Measurements from ENCODE around the gene KLF7. TPM values are rescaled to one million over a fixed set of nuclear protein-coding genes. Genes with fewer than 3 reads are reported as not detected.

Gene KLF7
- total RNA-seq, 1 experiment from 2014 or later = 5.6 TPM

- H3K36me3 ChIP-seq (ENCODE audit: low read depth, low read length) = no peaks in the 10 kb centered on the region
- ChIA-PET CTCF (interaction anchor here (0.6 kb wide), 1 partner anchor 105 kb away, joined by 4 read pairs; no protein-coding TSS in a partner anchor), POLR2A (ENCODE audit: unreplicated experiment) (no interaction called here)
- H3K9me2 ChIP-seq (replicated peaks; ENCODE audit: low read length) = no peaks in the 10 kb centered on the region
- no peak for TF ChIP-seq EZH2phosphoT487 (IDR thresholded peaks at IDR 0.05; ENCODE audit: borderline replicate concordance, low read length)
- no peak for TF ChIP-seq CTCF (conservative IDR thresholded peaks at IDR 0.05; ENCODE audit: low read depth, low read length)
- no peak for TF ChIP-seq EZH2 (IDR thresholded peaks at IDR 0.05; ENCODE audit: low read length, unreplicated experiment)
- intact Hi-C loops (cut with micrococcal nuclease) = loop anchor here (10.0 kb wide), 1 partner anchor 401 kb away; no protein-coding TSS in a partner anchor
- DNase-seq = peak; percentile 13
- peak; percentile 43 for ATAC-seq
- H3K27ac ChIP-seq (ENCODE audit: low read length) = no peak overlapping the region
- peak overlapping the region; percentile 21; the same call in 1 of the 2 replicates for H3K4me2 ChIP-seq (ENCODE audit: low read length)
- no peaks in the 10 kb centered on the region for H3K27me3 ChIP-seq (ENCODE audit: low read length)
- no peaks in the 10 kb centered on the region for H3K79me2 ChIP-seq (ENCODE audit: low read length)
- no peaks in the 10 kb centered on the region for H3F3A ChIP-seq (ENCODE audit: low read length, unreplicated experiment)
- no peaks in the 10 kb centered on the region for H4K20me1 ChIP-seq (ENCODE audit: low read length)
- peak overlapping the region; percentile 22 for H2AFZ ChIP-seq (ENCODE audit: low read length)
- no peak overlapping the region for H3K4me3 ChIP-seq (ENCODE audit: low read length)
- no TSS peak for BruUV-seq (replicated peaks)
- no peaks in the 10 kb centered on the region for H3K9me3 ChIP-seq (ENCODE audit: low read length)
- no peaks in the 10 kb centered on the region for H3K4me1 ChIP-seq (ENCODE audit: insufficient read depth, low read length)
- no peak overlapping the region for H3K9ac ChIP-seq (ENCODE audit: low read length)
Observed at GRCh38 chr2:207073801-207074678, 91.7 kb downstream of the KLF7 start.

GRCh38 chr2:207073412-207073800 lies 92.3 kb downstream of the KLF7 start:
- Histone ChIP-seq H3K4me3 (ENCODE audit: low read length) (no peak overlapping the region), H3K4me1 (ENCODE audit: insufficient read depth, low read length) (no peaks in the 10 kb centered on the region), H3K27ac (ENCODE audit: low read length) (no peak overlapping the region), H3K9me2 (replicated peaks; ENCODE audit: low read length) (no peaks in the 10 kb centered on the region), H3K27me3 (ENCODE audit: low read length) (no peaks in the 10 kb centered on the region), H3K9me3 (ENCODE audit: low read length) (no peaks in the 10 kb centered on the region), H3K4me2 (ENCODE audit: low read length) (no peak overlapping the region), H3K9ac (ENCODE audit: low read length) (no peak overlapping the region), H4K20me1 (ENCODE audit: low read length) (no peaks in the 10 kb centered on the region), H3K36me3 (ENCODE audit: low read depth, low read length) (no peaks in the 10 kb centered on the region), H3K79me2 (ENCODE audit: low read length) (no peaks in the 10 kb centered on the region), H3F3A (ENCODE audit: low read length, unreplicated experiment) (no peaks in the 10 kb centered on the region), H2AFZ (ENCODE audit: low read length) (no peak overlapping the region)
- TF ChIP-seq CTCF (conservative IDR thresholded peaks at IDR 0.05; ENCODE audit: low read depth, low read length) (no peak), EZH2 (IDR thresholded peaks at IDR 0.05; ENCODE audit: low read length, unreplicated experiment) (no peak), EZH2phosphoT487 (IDR thresholded peaks at IDR 0.05; ENCODE audit: borderline replicate concordance, low read length) (no peak)
- CTCF ChIA-PET = no interaction called here
- no TSS peak for BruUV-seq (replicated peaks)
- POLR2A ChIA-PET (ENCODE audit: unreplicated experiment) = no interaction called here
- no peak for DNase-seq
- no peak for ATAC-seq
- intact Hi-C loops (cut with micrococcal nuclease) = loop anchor here (10.0 kb wide), 1 partner anchor 401 kb away; no protein-coding TSS in a partner anchor

- no peaks in the 10 kb centered on the region for H3K79me2 ChIP-seq (ENCODE audit: low read length)
- H3K36me3 ChIP-seq (ENCODE audit: low read depth, low read length) = no peaks in the 10 kb centered on the region
- no peaks in the 10 kb centered on the region for H3K4me1 ChIP-seq (ENCODE audit: insufficient read depth, low read length)
- no peak overlapping the region for H3K9ac ChIP-seq (ENCODE audit: low read length)
- H3F3A ChIP-seq (ENCODE audit: low read length, unreplicated experiment) = no peaks in the 10 kb centered on the region
- H3K27me3 ChIP-seq (ENCODE audit: low read length) = no peaks in the 10 kb centered on the region
- ChIA-PET POLR2A (ENCODE audit: unreplicated experiment) (interaction anchor here (0.6 kb wide), 1 partner anchor 142 kb away, joined by 3 read pairs; no protein-coding TSS in a partner anchor), CTCF (no interaction called here)
- no peaks in the 10 kb centered on the region for H3K9me3 ChIP-seq (ENCODE audit: low read length)
- no peak for ATAC-seq
- no peak for TF ChIP-seq EZH2 (IDR thresholded peaks at IDR 0.05; ENCODE audit: low read length, unreplicated experiment)
- TF ChIP-seq EZH2phosphoT487 (IDR thresholded peaks at IDR 0.05; ENCODE audit: borderline replicate concordance, low read length) = no peak
- TF ChIP-seq CTCF (conservative IDR thresholded peaks at IDR 0.05; ENCODE audit: low read depth, low read length) = no peak
- no peak overlapping the region for H3K4me2 ChIP-seq (ENCODE audit: low read length)
- no peaks in the 10 kb centered on the region for H4K20me1 ChIP-seq (ENCODE audit: low read length)
- H3K9me2 ChIP-seq (replicated peaks; ENCODE audit: low read length) = no peaks in the 10 kb centered on the region
- H2AFZ ChIP-seq (ENCODE audit: low read length) = no peak overlapping the region
- intact Hi-C loops (cut with micrococcal nuclease) = loop anchor here (10.0 kb wide), 1 partner anchor 402 kb away; no protein-coding TSS in a partner anchor
- no TSS peak for BruUV-seq (replicated peaks)
- no peak overlapping the region for H3K4me3 ChIP-seq (ENCODE audit: low read length)
- H3K27ac ChIP-seq (ENCODE audit: low read length) = no peak overlapping the region
- DNase-seq = no peak
Observed at GRCh38 chr2:207072571-207072970, 93.2 kb downstream of the KLF7 start.

Data from PC-3 (cell line).